Fibroblast of the aortic adventitia (primary cell): ENCODE data around the gene FAM200A. TPM values are rescaled to one million over a fixed set of nuclear protein-coding genes. Genes with fewer than 3 reads are reported as not detected.

Source experiments
- DNase-seq: peaks from one replicate; pipeline ENCODE4 v3.0.0-alpha.2; 2010; ENCODE audit warnings: low read depth
- H3K4me3 ChIP-seq: 2 replicates; pipeline ENCODE4 v1.5.1; 2011; ENCODE audit warnings: low read depth, mild to moderate bottlenecking, control low read depth, low read length, moderate library complexity
- CTCF ChIP-seq: IDR thresholded peaks from 2 replicates; pipeline ENCODE4 v1.5.1; 2011; ENCODE audit warnings: mild to moderate bottlenecking, low read length, control low read depth, inconsistent platforms; ENCODE audit not compliant: insufficient read depth
- total RNA-seq: library from RNA; depleted of rRNA; stranded (reverse); fragments of >200 nt; gene quantifications from 2 replicates; pipeline ENCODE4 v1.2.3, GENCODE V29; 2012; ENCODE audit warnings: low replicate concordance

The FAM200A gene
- total RNA-seq, 1 donor: 8.9 TPM

DNA sequence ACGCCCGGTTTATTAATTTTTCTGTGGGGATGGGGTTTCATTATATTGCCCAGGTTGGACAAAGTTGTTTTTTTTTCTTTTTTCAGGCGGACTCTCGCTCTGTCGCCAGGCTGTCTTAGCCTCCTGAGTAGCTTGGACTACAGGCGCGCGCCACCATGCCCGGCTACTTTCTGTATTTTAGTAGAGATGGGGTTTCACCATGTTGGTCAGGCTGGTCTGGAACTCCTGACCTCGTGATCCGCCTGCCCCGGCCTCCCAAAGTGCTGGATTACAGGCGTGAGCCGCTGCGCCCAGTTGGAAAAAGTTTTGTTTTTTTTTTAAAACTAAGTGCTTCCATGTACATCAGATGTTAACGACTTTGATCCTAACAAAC, 51.3 kb downstream of the FAM200A start:
- TF ChIP-seq CTCF: no peak
- no peak for DNase-seq
- H3K4me3 ChIP-seq: peak overlapping the region; percentile 95

- H3K4me3 ChIP-seq: peak within 1 kb of the TSS; percentile 95
- peak; percentile 93 for DNase-seq
- TF ChIP-seq CTCF: no peak
These were observed 51.9 kb downstream of the FAM200A start, which contains the start of gene ZNF394 for GRCh38 chr7:99499721-99500636. ZNF394 (minus strand) TSS chr7:99500281; CDS start chr7:99500093, 188 bp downstream.

- TF ChIP-seq CTCF: no peak
- H3K4me3 ChIP-seq: peak overlapping the region; percentile 95
- DNase-seq: peak; percentile 17
These were observed 52.6 kb downstream of the FAM200A start for GRCh38 chr7:99499371-99499720.

DNA sequence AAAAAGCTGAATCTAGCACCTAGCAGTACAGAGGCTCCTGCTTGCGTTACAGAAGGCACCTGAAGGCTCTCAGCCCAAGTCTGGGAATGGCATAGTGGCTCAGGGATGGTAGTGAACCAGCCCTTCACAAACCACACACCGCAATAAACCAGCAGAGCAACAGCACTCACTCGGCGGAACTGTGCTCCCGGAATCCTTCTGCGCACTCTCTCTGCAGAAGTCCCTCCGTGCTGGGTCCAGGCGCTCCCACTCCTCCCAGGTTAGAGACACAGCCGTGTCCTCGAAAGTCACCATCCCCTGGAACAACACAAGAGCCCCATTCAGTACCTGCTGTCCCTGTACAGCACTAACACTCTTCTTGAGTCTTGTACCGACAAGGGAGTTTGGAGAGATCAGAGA, 53.4 kb downstream of the FAM200A start:
- peak overlapping the region; percentile 95 for H3K4me3 ChIP-seq
- TF ChIP-seq CTCF: no peak
- no peak for DNase-seq

- H3K4me3 ChIP-seq: peak overlapping the region; percentile 95
- DNase-seq: no peak
- TF ChIP-seq CTCF: no peak
These were observed 54.0 kb downstream of the FAM200A start for GRCh38 chr7:99497766-99498545.

Other genes with a start within 250 kb of the FAM200A start
- gene ARPC1A, start 226.2 kb downstream of the FAM200A start, total RNA-seq: 85.0 and 253 TPM in 2 replicates
- gene ARPC1B, start 177.4 kb downstream of the FAM200A start, total RNA-seq: 249 and 358 TPM in 2 replicates
- gene PDAP1, start 143.5 kb downstream of the FAM200A start, total RNA-seq: 29.2 and 66.9 TPM in 2 replicates
- gene BUD31, start 143.1 kb downstream of the FAM200A start, total RNA-seq: 137 and 171 TPM in 2 replicates
- 1.3 and 4.4 TPM in 2 replicates for gene PTCD1, start 113.3 kb downstream of the FAM200A start, total RNA-seq
- gene CPSF4, start 113.2 kb downstream of the FAM200A start, total RNA-seq: 13.1 and 23.3 TPM in 2 replicates
- 42.5 and 820 TPM in 2 replicates for gene ATP5MF, start 85.9 kb downstream of the FAM200A start, total RNA-seq
- 3.9 and 6.9 TPM in 2 replicates for gene ZNF789, start 79.2 kb downstream of the FAM200A start, total RNA-seq
- gene ZNF394, start 51.8 kb downstream of the FAM200A start, total RNA-seq: 23.4 and 31.2 TPM in 2 replicates
- gene ZKSCAN5, start 47.5 kb downstream of the FAM200A start, total RNA-seq: 9.1 and 11.8 TPM in 2 replicates
- 54.2 and 76.0 TPM in 2 replicates for gene ZNF655, start 6.5 kb upstream of the FAM200A start, total RNA-seq
- 0.54 TPM in 1 of 2 replicates, not detected in the other for gene TMEM225B, start 46.2 kb upstream of the FAM200A start, total RNA-seq
- 8.1 and 22.0 TPM in 2 replicates for gene ZSCAN25, start 64.8 kb upstream of the FAM200A start, total RNA-seq
- gene CYP3A5, start 127.9 kb upstream of the FAM200A start, total RNA-seq: 1.1 and 2.9 TPM in 2 replicates
- 0.74 TPM in 1 of 2 replicates, not detected in the other for gene CYP3A7, start 183.1 kb upstream of the FAM200A start, total RNA-seq
- gene CYP3A4, start 232.1 kb upstream of the FAM200A start, total RNA-seq: not detected in 2 replicates